H9 (cell line): ENCODE measurements around the gene ECHS1. TPM values are rescaled to one million over a fixed set of nuclear protein-coding genes. Genes with fewer than 3 reads are reported as not detected.

Experiments
- DNase-seq: peaks from one replicate; pipeline ENCODE4 v3.0.0-alpha.2; 2017
- H2AFZ ChIP-seq: one replicate; pipeline ENCODE4 v1.6.1; 2013; ENCODE audit warnings: mild to moderate bottlenecking, low read length, control low read depth, moderate library complexity
- H2AK5ac ChIP-seq: 2 replicates; pipeline ENCODE4 v1.6.1; 2013; ENCODE audit warnings: low read length, control low read depth, mixed read lengths; ENCODE audit not compliant: insufficient read length
- H2BK120ac ChIP-seq: one replicate; pipeline ENCODE4 v1.6.1; 2013; ENCODE audit warnings: low read depth, mild to moderate bottlenecking, low read length, control low read depth, inconsistent platforms; ENCODE audit not compliant: poor library complexity, severe bottlenecking
- H2BK12ac ChIP-seq: 2 replicates; pipeline ENCODE4 v1.6.1; 2013; ENCODE audit warnings: low read length, control low read depth, mixed read lengths, low read depth; ENCODE audit not compliant: insufficient read length
- H2BK15ac ChIP-seq: 2 replicates; pipeline ENCODE4 v1.6.1; 2013; ENCODE audit warnings: low read depth, low read length, control low read depth
- H2BK20ac ChIP-seq: one replicate; pipeline ENCODE4 v1.6.1; 2013; ENCODE audit warnings: low read depth, mild to moderate bottlenecking, low read length, control low read depth, inconsistent platforms; ENCODE audit not compliant: poor library complexity, severe bottlenecking
- H2BK5ac ChIP-seq: 2 replicates; pipeline ENCODE4 v1.6.1; 2013; ENCODE audit warnings: low read length, control low read depth, mixed read lengths; ENCODE audit not compliant: insufficient read length
- H3K14ac ChIP-seq: 2 replicates; pipeline ENCODE4 v1.6.1; 2013; ENCODE audit warnings: low read length, control low read depth; ENCODE audit not compliant: insufficient read depth
- H3K18ac ChIP-seq: 2 replicates; pipeline ENCODE4 v1.6.1; 2013; ENCODE audit warnings: low read depth, mild to moderate bottlenecking, mixed read lengths, low read length, control low read depth; ENCODE audit not compliant: insufficient read length
- H3K23ac ChIP-seq: 2 replicates; pipeline ENCODE4 v1.6.1; 2013; ENCODE audit warnings: low read length, control low read depth, mixed read lengths, low read depth; ENCODE audit not compliant: insufficient read length
- H3K23me2 ChIP-seq: 2 replicates; pipeline ENCODE4 v1.6.1; 2013; ENCODE audit warnings: low read depth, mild to moderate bottlenecking, mixed read lengths, low read length, control low read depth; ENCODE audit not compliant: insufficient read length, poor library complexity, severe bottlenecking
- H3K27ac ChIP-seq: 2 replicates; pipeline ENCODE4 v1.5.1; 2013; ENCODE audit warnings: low read length, control low read depth, mixed read lengths, low read depth; ENCODE audit not compliant: insufficient read length
- H3K27me3 ChIP-seq: 2 replicates; pipeline ENCODE4 v1.6.1; 2013; ENCODE audit warnings: low read length, control low read depth, inconsistent platforms; ENCODE audit not compliant: insufficient read depth
- H3K4ac ChIP-seq: 2 replicates; pipeline ENCODE4 v1.6.1; 2013; ENCODE audit warnings: low read depth, mild to moderate bottlenecking, control low read depth, inconsistent platforms, low read length, moderate library complexity
- H3K4me1 ChIP-seq: 2 replicates; pipeline ENCODE4 v1.6.1; 2013; ENCODE audit warnings: low read length, control low read depth, inconsistent platforms; ENCODE audit not compliant: insufficient read depth
- H3K4me2 ChIP-seq: 2 replicates; pipeline ENCODE4 v1.6.1; 2013; ENCODE audit warnings: low read length, control low read depth, mixed read lengths; ENCODE audit not compliant: insufficient read length, insufficient read depth
- H3K56ac ChIP-seq: 2 replicates; pipeline ENCODE4 v1.6.1; 2013; ENCODE audit warnings: low read depth, mild to moderate bottlenecking, mixed read lengths, low read length, control low read depth; ENCODE audit not compliant: insufficient read length
- H3K79me1 ChIP-seq: 2 replicates; pipeline ENCODE4 v1.6.1; 2013; ENCODE audit warnings: low read depth, mild to moderate bottlenecking, moderate library complexity, low read length, control low read depth, inconsistent platforms; ENCODE audit not compliant: insufficient read depth, poor library complexity, severe bottlenecking
- H3K79me2 ChIP-seq: 2 replicates; pipeline ENCODE4 v1.6.1; 2013; ENCODE audit warnings: low read length, control low read depth, inconsistent platforms; ENCODE audit not compliant: insufficient read depth
- H3K9ac ChIP-seq: 2 replicates; pipeline ENCODE4 v1.6.1; 2013; ENCODE audit warnings: low read length, control low read depth, mixed read lengths; ENCODE audit not compliant: insufficient read length; ENCODE audit errors: extremely low read depth
- H3K9me3 ChIP-seq: one replicate; pipeline ENCODE4 v1.6.1; 2013; ENCODE audit warnings: low read depth, low read length, inconsistent platforms; ENCODE audit not compliant: control insufficient read depth
- H3T11ph ChIP-seq: one replicate; pipeline ENCODE4 v1.6.1; 2013; ENCODE audit warnings: mild to moderate bottlenecking, low read length, control low read depth, inconsistent platforms
- H4K20me1 ChIP-seq: one replicate; pipeline ENCODE4 v1.6.1; 2013; ENCODE audit not compliant: control insufficient read depth, insufficient read length, insufficient read depth
- H4K5ac ChIP-seq: 2 replicates; pipeline ENCODE4 v1.6.1; 2013; ENCODE audit warnings: low read depth, mild to moderate bottlenecking, mixed read lengths, low read length, control low read depth; ENCODE audit not compliant: insufficient read length
- H4K8ac ChIP-seq: replicated peaks from 2 replicates; pipeline ENCODE4 v1.6.1; 2013; ENCODE audit warnings: low read length, control low read depth, mixed read lengths, low read depth; ENCODE audit not compliant: insufficient read length
- H4K91ac ChIP-seq: 2 replicates; pipeline ENCODE4 v1.6.1; 2013; ENCODE audit warnings: low read depth, mild to moderate bottlenecking, moderate library complexity, mixed read lengths, low read length, control low read depth; ENCODE audit not compliant: insufficient read length
- H3K27ac Mint-ChIP-seq, 3 experiments: 2 replicates in 2 of 3; 3 replicates in 1 of 3; pipeline ENCODE4 v1.8.0; 2020 to 2021; ENCODE audit warnings: mixed read lengths in 3 of 3, mild to moderate bottlenecking in 1 of 3, moderate library complexity in 1 of 3
- H3K27me3 Mint-ChIP-seq: 2 replicates; pipeline ENCODE4 v1.8.0; 2021; ENCODE audit warnings: low read depth, mild to moderate bottlenecking, moderate library complexity, mixed read lengths
- H3K36me3 Mint-ChIP-seq, 3 experiments: 2 replicates in 2 of 3; 3 replicates in 1 of 3; pipeline ENCODE4 v1.8.0; 2020 to 2021; ENCODE audit warnings: low read depth in 3 of 3, mixed read lengths in 3 of 3; ENCODE audit not compliant: insufficient read depth in 1 of 3
- H3K4me1 Mint-ChIP-seq, 2 experiments: 2 replicates each; pipeline ENCODE4 v1.8.0; 2020; ENCODE audit warnings: mixed read lengths in 2 of 2
- H3K4me3 Mint-ChIP-seq, 2 experiments: 2 replicates in 1 of 2; 3 replicates in 1 of 2; pipeline ENCODE4 v1.8.0; 2020 to 2021; ENCODE audit warnings: mild to moderate bottlenecking in 2 of 2, mixed read lengths in 2 of 2, moderate library complexity in 1 of 2
- H3K9me3 Mint-ChIP-seq, 2 experiments: 2 replicates in 1 of 2; 3 replicates in 1 of 2; pipeline ENCODE4 v1.8.0; 2020; ENCODE audit warnings: mild to moderate bottlenecking in 2 of 2, mixed read lengths in 2 of 2, moderate library complexity in 1 of 2
- CTCF ChIP-seq: fragments of 200-600 bp; sonication (generic); conservative IDR thresholded peaks from 3 replicates; pipeline ENCODE4 v1.8.0; 2021; ENCODE audit warnings: antibody characterized with exemption, mild to moderate bottlenecking
- WGBS: extraction: QIAGEN DNeasy Blood & Tissue Kit; methylation state at CpG from one replicate; pipeline ENCODE4 v1.1.7; 2013; ENCODE audit warnings: missing lambda C conversion rate, low lambda C conversion rate, mixed read lengths; ENCODE audit not compliant: insufficient read length; ENCODE audit errors: extremely low coverage; 5-methylcytosine and 5-hydroxymethylcytosine counted together
- total RNA-seq: library from RNA; stranded (reverse); gene quantifications from 2 replicates; pipeline ENCODE4 v1.2.1, GENCODE V29; 2021

Gene ECHS1
- total RNA-seq, 1 experiment from 2014 or later, result 94.1 TPM

GRCh38 chr10:133324857-133325260, 48.3 kb downstream of the ECHS1 start:
- H3K36me3 Mint-ChIP-seq, result no peaks in the 10 kb centered on the region; a peak in 2 of 7 replicates
- H3K27me3 Mint-ChIP-seq, result peaks cover 64% of the 10 kb centered on the region
- H2BK12ac ChIP-seq, result no peak overlapping the region
- H3K9ac ChIP-seq, result no peak overlapping the region
- H3K4me1 ChIP-seq, result no peaks in the 10 kb centered on the region; the same call in 1 of the 2 replicates
- H4K91ac ChIP-seq, result no peak overlapping the region
- no peak overlapping the region for H2BK120ac ChIP-seq
- no peak overlapping the region for H3T11ph ChIP-seq
- no peaks in the 10 kb centered on the region for H3K79me2 ChIP-seq
- no peak overlapping the region for H3K27ac ChIP-seq
- no peak overlapping the region for H2BK15ac ChIP-seq
- no peak for TF ChIP-seq CTCF
- WGBS, result no CpG with 5 or more reads among the region's 20 CpGs
- H2BK20ac ChIP-seq, result no peak overlapping the region
- H3K4ac ChIP-seq, result no peak overlapping the region
- no peak overlapping the region for H3K18ac ChIP-seq
- no peaks in the 10 kb centered on the region for H3K79me1 ChIP-seq
- no peak overlapping the region for H2BK5ac ChIP-seq
- H3K27ac Mint-ChIP-seq, result no peak overlapping the region
- H3K56ac ChIP-seq, result no peak overlapping the region
- H3K4me3 Mint-ChIP-seq, result peak overlapping the region; percentile 27 to 50; a peak in 2 of 5 replicates
- peak overlapping the region; percentile 70 for H3K4me2 ChIP-seq
- no peaks in the 10 kb centered on the region for H4K20me1 ChIP-seq
- peaks cover 14 to 26% of the 10 kb centered on the region in 2 experiments for H3K4me1 Mint-ChIP-seq
- H4K5ac ChIP-seq, result no peak overlapping the region
- no peaks in the 10 kb centered on the region for H3K9me3 ChIP-seq
- H2AK5ac ChIP-seq, result no peak overlapping the region
- no peak overlapping the region for H3K23ac ChIP-seq
- peaks cover 5 to 6% of the 10 kb centered on the region in 2 experiments; a peak in 4 of 5 replicates for H3K9me3 Mint-ChIP-seq
- H4K8ac ChIP-seq, result no peak overlapping the region
- peaks cover 18% of the 10 kb centered on the region for H3K23me2 ChIP-seq
- no peak overlapping the region for H2AFZ ChIP-seq
- DNase-seq, result no peak
- peaks cover 13% of the 10 kb centered on the region; the same call in 1 of the 2 replicates for H3K27me3 ChIP-seq
- H3K14ac ChIP-seq, result no peak overlapping the region
